Uterus (tissue), 2 donors: Measurements from ENCODE around the gene DPH6.

Experiments used
- POLR2A ChIP-seq, 2 donors: fragments of 450-650 bp; IDR thresholded peaks; one replicate each; pipeline ENCODE4 v1.6.1; 2016; ENCODE audit warnings: antibody characterized with exemption in 2 of 2, mild to moderate bottlenecking in 1 of 2, moderate library complexity in 1 of 2
- TF ChIP-seq, protein P1 (sequence below), 4 experiments: fragments of 200-600 bp in 2 of 4; fragments of 450-650 bp in 2 of 4; sonication (generic) in 2 of 4; IDR thresholded peaks; one replicate each; pipeline ENCODE4 v1.5.1; 2016 to 2019; ENCODE audit warnings: antibody characterized with exemption in 4 of 4, mild to moderate bottlenecking in 2 of 4, moderate library complexity in 1 of 4

DNA sequence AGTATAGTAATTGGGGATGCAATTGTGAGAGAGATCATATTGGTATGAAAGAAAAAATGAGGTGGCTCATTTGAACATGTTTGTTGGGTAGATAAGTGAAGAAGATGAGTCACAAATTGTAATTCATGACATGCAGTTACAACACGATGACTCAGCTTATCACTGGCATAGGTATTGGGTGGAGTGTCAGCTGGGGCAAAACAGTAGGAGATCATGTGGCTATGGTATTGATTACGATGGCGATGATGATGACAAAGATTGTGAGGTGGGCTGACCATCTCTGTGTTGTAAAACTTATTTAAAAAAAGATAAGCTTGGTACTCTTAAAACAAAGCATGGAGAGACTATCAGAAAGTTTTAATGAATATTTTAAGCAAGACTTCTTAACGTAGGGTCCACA is 11.6 kb upstream of the DPH6 start:
- TF ChIP-seq, protein P1, sequence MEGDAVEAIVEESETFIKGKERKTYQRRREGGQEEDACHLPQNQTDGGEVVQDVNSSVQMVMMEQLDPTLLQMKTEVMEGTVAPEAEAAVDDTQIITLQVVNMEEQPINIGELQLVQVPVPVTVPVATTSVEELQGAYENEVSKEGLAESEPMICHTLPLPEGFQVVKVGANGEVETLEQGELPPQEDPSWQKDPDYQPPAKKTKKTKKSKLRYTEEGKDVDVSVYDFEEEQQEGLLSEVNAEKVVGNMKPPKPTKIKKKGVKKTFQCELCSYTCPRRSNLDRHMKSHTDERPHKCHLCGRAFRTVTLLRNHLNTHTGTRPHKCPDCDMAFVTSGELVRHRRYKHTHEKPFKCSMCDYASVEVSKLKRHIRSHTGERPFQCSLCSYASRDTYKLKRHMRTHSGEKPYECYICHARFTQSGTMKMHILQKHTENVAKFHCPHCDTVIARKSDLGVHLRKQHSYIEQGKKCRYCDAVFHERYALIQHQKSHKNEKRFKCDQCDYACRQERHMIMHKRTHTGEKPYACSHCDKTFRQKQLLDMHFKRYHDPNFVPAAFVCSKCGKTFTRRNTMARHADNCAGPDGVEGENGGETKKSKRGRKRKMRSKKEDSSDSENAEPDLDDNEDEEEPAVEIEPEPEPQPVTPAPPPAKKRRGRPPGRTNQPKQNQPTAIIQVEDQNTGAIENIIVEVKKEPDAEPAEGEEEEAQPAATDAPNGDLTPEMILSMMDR (IDR thresholded peaks at IDR 0.05), result no peak
- no peak for TF ChIP-seq POLR2A (IDR thresholded peaks at IDR 0.05)
